ENCODE data around the gene LPIN1. TPM values are rescaled to one million over a fixed set of nuclear protein-coding genes. Genes with fewer than 3 reads are reported as not detected.

Gene LPIN1
- total RNA-seq, 1 experiment from 2014 or later: 43.1 TPM

DNA sequence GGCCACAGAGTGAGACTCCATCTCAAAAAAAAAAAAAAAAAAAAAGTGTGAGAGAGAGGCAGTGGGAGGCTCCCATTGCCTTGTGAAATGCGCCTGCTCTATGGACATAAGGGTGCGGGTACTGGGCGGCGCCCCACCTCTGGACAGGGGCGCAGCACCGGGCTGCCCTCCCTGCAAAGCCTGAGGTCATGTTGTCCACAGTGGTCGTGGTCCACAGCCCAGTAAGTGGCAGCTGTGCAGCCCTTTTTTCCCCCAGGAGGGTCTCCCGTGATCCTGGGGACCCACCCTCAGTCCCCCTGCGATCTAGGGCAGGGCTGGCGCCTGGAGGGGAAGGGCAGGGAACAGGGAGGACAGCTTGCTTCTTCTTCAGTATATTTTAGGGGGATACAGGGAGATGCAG, 37.8 kb downstream of the LPIN1 start:
- Histone ChIP-seq H4K20me1 (ENCODE audit: insufficient read depth) (0 out of 2 replicates have a peak, but pooled peaks cover 3% of the 10 kb centered on the region), H3K4me2 (no peak overlapping the region), H3K4me3 (no peak overlapping the region), H3F3A (ENCODE audit: insufficient read depth, low read depth) (peaks cover 48% of the 10 kb centered on the region), H3K27ac (no peak overlapping the region), H2AFZ (no peak overlapping the region), H3K79me2 (ENCODE audit: low read depth) (no peaks in the 10 kb centered on the region), H3K27me3 (ENCODE audit: insufficient read depth, low read depth) (no peaks in the 10 kb centered on the region), H3K4me1 (replicated peaks; ENCODE audit: insufficient read depth) (0 out of 2 replicates have a peak, but pooled peaks cover 2% of the 10 kb centered on the region), H3K9me2 (ENCODE audit: insufficient read depth) (no peaks in the 10 kb centered on the region), H3K9me3 (ENCODE audit: insufficient read depth, low read depth) (no peaks in the 10 kb centered on the region), H3K36me3 (ENCODE audit: low read depth) (peaks cover 47% of the 10 kb centered on the region)
- TF ChIP-seq EZH2 (IDR thresholded peaks at IDR 0.05; ENCODE audit: low read depth): no peak
- TF ChIP-seq, protein P1, sequence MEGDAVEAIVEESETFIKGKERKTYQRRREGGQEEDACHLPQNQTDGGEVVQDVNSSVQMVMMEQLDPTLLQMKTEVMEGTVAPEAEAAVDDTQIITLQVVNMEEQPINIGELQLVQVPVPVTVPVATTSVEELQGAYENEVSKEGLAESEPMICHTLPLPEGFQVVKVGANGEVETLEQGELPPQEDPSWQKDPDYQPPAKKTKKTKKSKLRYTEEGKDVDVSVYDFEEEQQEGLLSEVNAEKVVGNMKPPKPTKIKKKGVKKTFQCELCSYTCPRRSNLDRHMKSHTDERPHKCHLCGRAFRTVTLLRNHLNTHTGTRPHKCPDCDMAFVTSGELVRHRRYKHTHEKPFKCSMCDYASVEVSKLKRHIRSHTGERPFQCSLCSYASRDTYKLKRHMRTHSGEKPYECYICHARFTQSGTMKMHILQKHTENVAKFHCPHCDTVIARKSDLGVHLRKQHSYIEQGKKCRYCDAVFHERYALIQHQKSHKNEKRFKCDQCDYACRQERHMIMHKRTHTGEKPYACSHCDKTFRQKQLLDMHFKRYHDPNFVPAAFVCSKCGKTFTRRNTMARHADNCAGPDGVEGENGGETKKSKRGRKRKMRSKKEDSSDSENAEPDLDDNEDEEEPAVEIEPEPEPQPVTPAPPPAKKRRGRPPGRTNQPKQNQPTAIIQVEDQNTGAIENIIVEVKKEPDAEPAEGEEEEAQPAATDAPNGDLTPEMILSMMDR (conservative IDR thresholded peaks at IDR 0.05): no peak
- ChIA-PET POLR2A (ENCODE audit: unreplicated experiment) (no interaction called here), CTCF (no interaction called here)
- no peak for DNase-seq
- intact Hi-C loops (cut with micrococcal nuclease; ENCODE audit: unreplicated experiment): no loop called here
- BruUV-seq (replicated peaks): no TSS peak

DNA sequence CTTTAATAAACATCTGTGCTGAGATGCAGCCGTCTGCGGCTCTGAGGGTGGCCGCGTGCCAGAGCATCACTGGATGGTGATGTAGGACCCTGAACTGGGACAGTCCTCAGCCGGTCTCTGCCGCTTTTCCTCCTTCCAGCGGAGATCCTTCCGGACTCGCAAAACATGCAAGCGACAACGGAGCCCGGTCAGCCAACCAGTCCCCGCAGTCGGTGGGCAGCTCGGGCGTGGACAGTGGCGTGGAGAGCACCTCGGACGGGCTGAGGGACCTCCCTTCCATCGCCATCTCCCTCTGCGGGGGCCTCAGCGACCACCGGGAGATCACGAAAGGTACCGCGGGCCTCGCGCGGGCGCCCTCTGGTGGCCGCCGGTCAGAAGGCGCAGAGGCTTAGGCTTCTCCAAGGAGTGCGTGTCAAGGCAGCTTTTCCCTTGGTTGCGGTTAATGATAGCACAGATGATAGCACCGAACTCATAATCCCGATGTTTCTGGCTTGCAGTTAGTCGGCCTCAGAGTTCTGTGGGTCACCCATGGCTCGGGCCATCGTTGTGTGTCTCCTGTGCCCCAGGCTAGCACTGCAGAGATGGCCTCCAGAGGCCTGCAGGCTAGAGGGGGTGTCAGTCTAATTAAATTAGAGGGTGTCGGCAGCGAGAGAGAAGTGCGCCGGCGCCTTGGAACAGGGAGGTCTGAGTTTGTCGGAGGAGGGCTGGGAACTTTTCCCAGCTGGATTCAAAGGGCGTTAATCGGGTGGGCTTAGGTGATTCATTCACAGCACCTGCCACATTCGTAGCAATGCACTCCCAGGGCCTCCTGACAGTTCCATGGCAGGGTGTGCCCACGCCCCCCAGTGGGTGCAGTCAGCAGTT, 38.5 kb downstream of the LPIN1 start:
- no peaks in the 10 kb centered on the region for H3K4me1 ChIP-seq (replicated peaks; ENCODE audit: insufficient read depth)
- H4K20me1 ChIP-seq (ENCODE audit: insufficient read depth): 0 out of 2 replicates have a peak, but pooled peaks cover 4% of the 10 kb centered on the region
- no peak overlapping the region for H3K4me2 ChIP-seq
- H3K27me3 ChIP-seq (ENCODE audit: insufficient read depth, low read depth): no peaks in the 10 kb centered on the region
- no peak overlapping the region for H3K4me3 ChIP-seq
- no TSS peak for BruUV-seq (replicated peaks)
- no peak for DNase-seq
- ChIA-PET POLR2A (ENCODE audit: unreplicated experiment) (no interaction called here), CTCF (no interaction called here)
- TF ChIP-seq EZH2 (IDR thresholded peaks at IDR 0.05; ENCODE audit: low read depth): no peak
- TF ChIP-seq, protein P1 (conservative IDR thresholded peaks at IDR 0.05): peak; percentile 86
- H2AFZ ChIP-seq: no peak overlapping the region
- no peaks in the 10 kb centered on the region for H3K9me2 ChIP-seq (ENCODE audit: insufficient read depth)
- intact Hi-C loops (cut with micrococcal nuclease; ENCODE audit: unreplicated experiment): no loop called here
- peaks cover 45% of the 10 kb centered on the region for H3F3A ChIP-seq (ENCODE audit: insufficient read depth, low read depth)
- H3K79me2 ChIP-seq (ENCODE audit: low read depth): no peaks in the 10 kb centered on the region
- H3K27ac ChIP-seq: no peak overlapping the region
- H3K36me3 ChIP-seq (ENCODE audit: low read depth): peaks cover 44% of the 10 kb centered on the region
- no peaks in the 10 kb centered on the region for H3K9me3 ChIP-seq (ENCODE audit: insufficient read depth, low read depth)

DNA sequence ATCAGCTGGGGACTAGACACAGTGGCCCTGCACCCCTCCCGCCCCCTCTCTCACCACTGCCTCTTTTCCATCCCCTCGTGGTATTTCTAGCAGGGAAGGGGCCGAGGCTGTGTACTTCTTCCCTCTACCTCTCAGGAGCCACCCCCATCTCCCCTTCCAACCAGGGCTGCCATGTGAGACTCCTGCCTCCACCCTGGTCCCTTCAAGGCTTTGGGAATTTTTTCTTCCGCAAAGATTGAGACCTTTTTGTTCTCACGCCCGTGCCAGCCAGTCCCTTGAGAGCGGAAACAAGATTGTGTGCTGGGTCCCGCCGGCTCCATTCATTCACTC, 39.1 kb downstream of the LPIN1 start:
- Histone ChIP-seq H3K4me1 (replicated peaks; ENCODE audit: insufficient read depth) (no peaks in the 10 kb centered on the region), H3K36me3 (ENCODE audit: low read depth) (peaks cover 45% of the 10 kb centered on the region), H3K27ac (no peak overlapping the region), H4K20me1 (ENCODE audit: insufficient read depth) (0 out of 2 replicates have a peak, but pooled peaks cover 4% of the 10 kb centered on the region), H3K9me3 (ENCODE audit: insufficient read depth, low read depth) (no peaks in the 10 kb centered on the region), H2AFZ (no peak overlapping the region), H3K4me2 (no peak overlapping the region), H3K79me2 (ENCODE audit: low read depth) (no peaks in the 10 kb centered on the region), H3F3A (ENCODE audit: insufficient read depth, low read depth) (peaks cover 45% of the 10 kb centered on the region), H3K9me2 (ENCODE audit: insufficient read depth) (no peaks in the 10 kb centered on the region), H3K27me3 (ENCODE audit: insufficient read depth, low read depth) (no peaks in the 10 kb centered on the region), H3K4me3 (no peak overlapping the region)
- ChIA-PET CTCF (no interaction called here), POLR2A (ENCODE audit: unreplicated experiment) (no interaction called here)
- no TSS peak for BruUV-seq (replicated peaks)
- TF ChIP-seq, protein P1 (conservative IDR thresholded peaks at IDR 0.05): no peak
- no peak for TF ChIP-seq EZH2 (IDR thresholded peaks at IDR 0.05; ENCODE audit: low read depth)
- intact Hi-C loops (cut with micrococcal nuclease; ENCODE audit: unreplicated experiment): no loop called here
- DNase-seq: no peak

Measured in PC-9 (cell line).